Measurements from ENCODE around the gene KCNH1.
A peak's percentile ranks its signal among the peaks of the same experiment; 100 is the strongest.

KCNH1 gene

GRCh38 chr1:210917560-210918169 is 216.3 kb downstream of the KCNH1 start:
- peak; percentile 4 for DNase-seq

- DNase-seq, result no peak
These were observed 217.4 kb downstream of the KCNH1 start for GRCh38 chr1:210916548-210916947.

- no peak for DNase-seq
These were observed 217.9 kb downstream of the KCNH1 start for GRCh38 chr1:210915890-210916507.

- DNase-seq, result no peak
These were observed 221.2 kb downstream of the KCNH1 start for GRCh38 chr1:210912752-210913151.

- no peak for DNase-seq
These were observed 223.8 kb downstream of the KCNH1 start for GRCh38 chr1:210910020-210910575.

GRCh38 chr1:210908791-210909190 is 225.2 kb downstream of the KCNH1 start:
- no peak for DNase-seq

- no peak for DNase-seq
These were observed 225.7 kb downstream of the KCNH1 start for GRCh38 chr1:210908257-210908656.

- no peak for DNase-seq
These were observed 226.6 kb downstream of the KCNH1 start for GRCh38 chr1:210907251-210907805.

GRCh38 chr1:210905944-210906453 is 227.9 kb downstream of the KCNH1 start:
- DNase-seq, result no peak

GRCh38 chr1:210905365-210905904 is 228.5 kb downstream of the KCNH1 start:
- DNase-seq, result no peak

- DNase-seq, result no peak
These were observed 231.8 kb downstream of the KCNH1 start for GRCh38 chr1:210901981-210902770.

GRCh38 chr1:210900820-210901219 is 233.1 kb downstream of the KCNH1 start:
- DNase-seq, result no peak

- DNase-seq, result no peak
These were observed 233.9 kb downstream of the KCNH1 start for GRCh38 chr1:210900079-210900478.

- no peak for DNase-seq
These were observed 234.3 kb downstream of the KCNH1 start for GRCh38 chr1:210899676-210900075.

GRCh38 chr1:210898473-210898872 is 235.5 kb downstream of the KCNH1 start:
- DNase-seq, result no peak

- DNase-seq, result peak; percentile 80
These were observed 250.1 kb downstream of the KCNH1 start for GRCh38 chr1:210883821-210884220.

GRCh38 chr1:210882414-210883221 is 251.3 kb downstream of the KCNH1 start:
- peak; percentile 86 for DNase-seq

- DNase-seq, result no peak
These were observed 255.4 kb downstream of the KCNH1 start for GRCh38 chr1:210878564-210878963.

- DNase-seq, result no peak
These were observed 257.7 kb downstream of the KCNH1 start for GRCh38 chr1:210876275-210876674.

GRCh38 chr1:210866532-210866931 is 267.4 kb downstream of the KCNH1 start:
- peak; percentile 20 for DNase-seq

- no peak for DNase-seq
These were observed 276.2 kb downstream of the KCNH1 start for GRCh38 chr1:210857705-210858104.

Measured in fibroblast of skin of scalp (primary cell).